ENCODE data around the gene IRF7. TPM values are rescaled to one million over a fixed set of nuclear protein-coding genes. Genes with fewer than 3 reads are reported as not detected.
A peak's percentile ranks its signal among the peaks of the same experiment; 100 is the strongest.

Gene IRF7
- total RNA-seq, 4 donors from 2014 or later, result 33.7 to 40.9 (median 36.6) TPM

- 93% methylated on average over 35 to 57 of the region's 57 CpGs for WGBS, 2 donors
Observed at GRCh38 chr11:617199-617911, 1.6 kb upstream of the IRF7 start.

GRCh38 chr11:616320-617198 is 809 bp upstream of the IRF7 start:
- TF ChIP-seq CTCF (IDR thresholded peaks at IDR 0.05) (no peak), POLR2A (IDR thresholded peaks at IDR 0.05) (no peak)
- no peak for DNase-seq (ENCODE audit: low spot score in 2 of 2)
- intact Hi-C loops (cut with DNase I; ENCODE audit: low total_unique reads), result no loop called here
- H3K4me3 ChIP-seq (ENCODE audit: low read depth, poor library complexity, severe bottlenecking), result no peak overlapping the region
- 79 to 83% methylated on average over 30 to 39 of the region's 39 CpGs for WGBS, 2 donors

More at GRCh38 chr11:617199-617911, 1.6 kb upstream of the IRF7 start:
- DNase-seq (ENCODE audit: low spot score in 2 of 2), result no peak
- no peak overlapping the region for H3K4me3 ChIP-seq (ENCODE audit: low read depth, poor library complexity, severe bottlenecking)
- intact Hi-C loops (cut with DNase I; ENCODE audit: low total_unique reads), result no loop called here
- no peak for TF ChIP-seq POLR2A (IDR thresholded peaks at IDR 0.05)
- no peak for TF ChIP-seq CTCF (IDR thresholded peaks at IDR 0.05)

- WGBS, 2 donors, result 47 to 59% methylated on average over 32 to 43 of the region's 68 CpGs
- peak in 1 of 2 donors; percentile 86 for DNase-seq (ENCODE audit: low spot score in 2 of 2)
- intact Hi-C loops (cut with DNase I; ENCODE audit: low total_unique reads), result no loop called here
- no peak for TF ChIP-seq POLR2A (IDR thresholded peaks at IDR 0.05)
- TF ChIP-seq CTCF (IDR thresholded peaks at IDR 0.05), result no peak
- peak overlapping the region; percentile 49 for H3K4me3 ChIP-seq (ENCODE audit: low read depth, poor library complexity, severe bottlenecking)
Observed at GRCh38 chr11:614623-615503, 887 bp downstream of the IRF7 start.

GRCh38 chr11:614021-614622 is 1.6 kb downstream of the IRF7 start:
- TF ChIP-seq POLR2A (IDR thresholded peaks at IDR 0.05) (no peak), CTCF (IDR thresholded peaks at IDR 0.05) (no peak)
- DNase-seq (ENCODE audit: low spot score in 2 of 2), result peak in 1 of 2 donors; percentile 85
- WGBS, 2 donors, result 54 to 58% methylated on average over 13 to 14 of the region's 14 CpGs
- intact Hi-C loops (cut with DNase I; ENCODE audit: low total_unique reads), result no loop called here
- H3K4me3 ChIP-seq (ENCODE audit: low read depth, poor library complexity, severe bottlenecking), result no peak overlapping the region

- peak; percentile 65 to 95 for DNase-seq (ENCODE audit: low spot score in 2 of 2)
- no peak overlapping the region for H3K4me3 ChIP-seq (ENCODE audit: low read depth, poor library complexity, severe bottlenecking)
- intact Hi-C loops (cut with DNase I; ENCODE audit: low total_unique reads), result no loop called here
- WGBS, 2 donors, result 43 to 56% methylated on average over 13 to 29 of the region's 36 CpGs
- TF ChIP-seq POLR2A (IDR thresholded peaks at IDR 0.05) (no peak), CTCF (IDR thresholded peaks at IDR 0.05) (no peak)
Observed at GRCh38 chr11:613369-613968, 2.3 kb downstream of the IRF7 start.

Data from lower leg skin (tissue), 4 donors.